Tongue (tissue), 2 donors: ENCODE data around the gene GDAP1L1. TPM values are rescaled to one million over a fixed set of nuclear protein-coding genes. Genes with fewer than 3 reads are reported as not detected.
"Not testable (repeated sequence)": the region's sequence is repeated elsewhere in the genome, so short reads cannot be mapped to it uniquely, and the experiment has no call there.

Experiments used
- DNase-seq: peaks from one replicate; pipeline ENCODE4 v3.0.0-alpha.2; 2015
- total RNA-seq: library from RNA; depleted of rRNA; stranded (reverse); fragments of >200 nt; gene quantifications from one replicate; pipeline ENCODE4 v1.2.3, GENCODE V29; 2014

The GDAP1L1 gene
- total RNA-seq, 1 donor from 2014 or later = not detected

DNA sequence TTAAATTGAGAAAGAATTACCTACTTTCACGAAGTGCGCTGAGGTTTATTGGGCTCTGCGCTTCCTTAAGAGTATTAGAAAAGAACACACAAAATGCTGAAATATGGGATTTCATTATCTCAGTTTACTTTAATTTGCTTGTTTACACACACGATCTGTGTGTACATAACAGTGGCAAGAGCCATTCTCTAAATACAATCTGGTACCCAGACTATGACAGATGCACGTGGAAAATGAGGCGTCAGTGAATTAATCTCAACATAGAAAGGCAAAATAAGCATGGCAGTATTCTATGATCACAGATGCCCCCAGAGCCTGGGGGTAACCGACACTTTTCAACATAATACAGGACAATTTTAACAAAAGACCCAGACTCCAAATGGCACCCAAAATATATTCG lies 55.6 kb downstream of the GDAP1L1 start:
- no peak for DNase-seq

DNA sequence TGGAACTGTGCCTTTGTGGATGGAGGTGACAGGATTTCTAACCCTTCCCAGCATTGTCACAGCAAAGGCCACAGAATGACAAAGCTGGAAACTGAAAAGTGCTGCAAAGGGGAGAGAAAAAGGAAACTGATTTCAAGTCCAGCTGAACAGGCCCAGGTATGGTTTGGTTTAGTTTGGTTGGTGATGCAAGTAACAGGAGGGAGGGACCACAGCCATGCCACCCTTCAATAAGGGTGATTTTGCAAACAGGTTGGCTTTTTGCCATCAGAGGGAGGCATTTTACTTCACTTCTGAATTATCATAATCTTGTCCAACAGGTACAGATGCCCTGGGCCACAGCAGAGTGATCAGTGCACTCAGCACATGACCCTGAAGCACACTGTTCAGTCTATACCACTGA lies 57.3 kb downstream of the GDAP1L1 start:
- no peak for DNase-seq

DNA sequence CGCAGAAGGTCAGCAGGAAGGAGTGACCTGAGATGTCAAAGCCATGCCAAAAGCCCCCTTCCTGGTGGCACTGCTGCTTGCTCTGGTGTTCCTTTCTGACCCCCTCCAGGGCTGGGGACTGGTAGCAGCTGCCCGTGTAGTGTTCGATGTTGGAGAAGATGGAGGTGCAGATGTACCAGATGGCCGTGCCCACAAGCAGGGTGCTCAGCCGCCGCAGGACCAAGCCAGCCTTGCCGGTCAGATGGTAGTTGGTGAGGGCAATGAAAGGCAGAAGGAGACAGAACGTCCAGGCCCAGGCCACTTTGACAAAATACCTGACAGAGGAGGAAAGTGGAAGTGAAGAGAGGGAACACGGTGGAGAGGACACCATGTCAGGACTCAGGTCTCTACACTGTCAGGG lies 59.8 kb downstream of the GDAP1L1 start:
- DNase-seq = no peak

DNA sequence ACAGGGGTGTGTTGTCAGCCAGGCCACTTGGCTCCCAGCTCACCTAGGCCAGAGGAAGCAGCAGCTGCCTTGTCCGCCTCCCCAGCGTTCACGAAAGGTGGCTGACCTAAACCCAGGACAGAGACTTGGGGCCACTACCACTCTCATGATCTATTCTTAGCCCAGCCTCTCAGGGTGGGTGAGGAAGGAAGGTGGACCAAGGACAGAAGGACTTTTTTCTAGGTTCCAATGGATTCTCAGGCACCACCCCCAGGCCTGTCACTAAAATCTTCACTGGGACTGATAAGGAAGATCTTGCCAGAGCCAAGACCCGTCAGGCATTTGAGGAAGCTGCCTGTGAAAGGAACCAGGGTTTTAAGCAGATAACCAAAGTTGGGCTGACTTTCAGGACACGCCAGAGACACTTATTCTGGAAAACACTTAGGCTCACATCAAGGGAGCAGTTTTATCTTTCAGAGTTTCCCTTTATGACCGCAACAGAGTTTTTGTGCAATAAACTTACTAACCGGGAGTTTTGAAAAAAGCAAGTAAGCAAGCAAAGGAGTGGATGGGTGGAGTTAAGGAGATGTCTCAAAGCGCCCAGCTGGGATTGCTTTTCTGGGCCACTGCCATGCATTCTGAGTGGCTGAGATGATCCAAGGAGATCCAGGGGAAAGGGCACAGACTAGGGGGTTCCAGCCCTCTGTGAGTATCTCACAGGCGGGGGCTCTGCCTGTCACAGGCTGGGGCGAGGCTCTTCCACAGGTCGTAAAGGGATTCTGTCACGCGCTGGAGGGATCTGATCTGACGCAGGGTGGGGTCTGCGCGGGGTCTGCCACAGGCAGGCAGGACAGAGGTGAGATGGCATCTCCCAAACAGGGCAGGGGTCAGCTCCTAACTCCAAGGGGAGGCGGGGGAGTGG lies 62.9 kb downstream of the GDAP1L1 start:
- DNase-seq = peak; percentile 37

DNA sequence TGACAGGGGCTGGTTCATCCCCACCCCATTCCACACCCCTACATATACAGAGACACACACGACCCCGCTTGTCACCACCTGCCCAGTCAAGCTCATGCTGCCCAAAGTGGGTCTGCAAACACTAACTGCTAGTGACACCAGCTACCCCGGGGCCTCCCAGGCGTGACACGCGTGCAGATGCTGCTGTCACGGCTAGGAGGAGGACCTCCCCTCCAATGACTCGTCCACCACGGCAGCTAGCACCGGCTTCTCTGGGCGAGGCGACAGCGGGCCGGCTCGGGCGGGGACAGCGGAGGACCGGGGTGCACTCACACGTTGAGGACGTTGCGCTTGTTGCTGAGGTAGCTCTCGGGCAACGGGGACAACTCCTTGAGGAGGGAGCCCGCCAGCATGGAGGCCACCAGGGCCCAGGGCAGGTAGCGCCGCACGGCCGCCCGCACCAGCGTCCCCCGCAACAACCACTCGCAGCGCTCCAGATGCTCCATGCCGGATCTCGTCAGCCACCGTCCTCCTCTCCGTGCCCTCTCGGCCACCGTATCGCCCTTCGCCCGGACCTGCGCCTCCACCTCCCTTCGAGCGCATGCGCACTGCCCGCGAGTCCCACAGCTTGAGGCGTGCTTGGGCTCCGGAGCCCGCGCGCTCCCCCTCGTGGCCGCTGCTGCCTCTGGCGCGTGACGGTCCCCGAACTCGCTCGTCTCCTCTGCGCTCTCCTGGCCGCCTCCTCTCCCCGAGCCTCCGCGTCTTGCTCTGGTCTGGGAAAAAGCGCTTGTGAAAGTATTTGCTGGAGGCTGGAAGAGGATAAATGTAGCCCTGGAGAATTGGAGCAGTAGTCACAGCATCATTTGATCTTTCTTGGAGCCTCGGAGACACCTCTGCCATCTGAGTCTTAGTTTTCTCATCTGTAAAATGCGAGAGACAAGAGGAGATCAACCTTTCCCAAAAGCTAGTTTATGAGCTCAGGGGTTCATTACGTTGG lies 63.8 kb downstream of the GDAP1L1 start, which contains the start of gene FITM2:
Gene FITM2 (minus strand): TSS at position 539 of the 976 bp plus-strand sequence. CDS start 54 bp downstream, at position 485.
- DNase-seq = peak; percentile 99

DNA sequence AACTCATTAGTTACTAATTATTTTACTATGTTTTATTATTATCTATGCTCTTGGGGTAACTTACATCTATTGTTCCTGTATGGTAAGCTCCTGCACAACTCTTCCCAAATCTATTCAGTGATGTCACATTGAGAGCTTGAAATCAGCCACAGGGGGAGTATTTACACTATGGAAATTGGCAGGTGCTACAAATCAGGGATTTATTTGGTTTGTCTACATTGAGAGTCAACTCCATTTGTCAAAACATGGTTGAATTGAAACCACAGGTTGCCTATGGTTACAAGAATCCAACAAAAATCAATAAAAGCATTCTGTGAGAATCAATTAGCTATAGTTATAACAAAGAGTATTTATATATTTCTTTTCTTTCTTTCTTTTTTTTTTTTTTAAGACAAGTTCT lies 67.8 kb downstream of the GDAP1L1 start:
- DNase-seq = no peak

DNA sequence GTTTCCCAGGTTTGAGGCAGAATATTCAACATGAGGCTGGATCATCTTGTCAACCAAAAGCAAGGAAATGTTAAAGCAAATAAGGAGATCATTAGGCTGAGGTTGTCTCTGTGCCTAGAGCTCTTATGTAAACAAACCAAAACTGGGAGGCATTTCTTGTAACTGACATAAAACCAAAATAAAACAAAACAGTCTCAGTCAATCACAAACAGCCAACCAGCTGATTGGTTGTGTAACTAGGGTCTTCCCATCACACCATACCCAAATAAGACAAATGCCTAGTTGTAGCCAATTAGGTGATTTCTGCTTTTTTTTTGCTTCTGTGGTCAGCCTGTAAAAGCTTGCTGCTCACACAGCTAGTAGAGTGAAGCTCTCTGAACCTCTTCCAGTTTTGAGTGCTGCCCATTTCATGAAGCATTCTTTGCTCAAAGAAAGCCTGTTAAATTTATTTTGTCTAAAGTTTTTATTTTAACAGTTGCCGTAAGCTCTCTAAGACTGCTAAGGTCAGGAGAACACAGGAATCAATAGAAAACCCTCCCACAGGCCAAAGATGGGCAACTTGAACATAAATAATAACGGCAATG lies 72.8 kb downstream of the GDAP1L1 start:
- DNase-seq = no peak

DNA sequence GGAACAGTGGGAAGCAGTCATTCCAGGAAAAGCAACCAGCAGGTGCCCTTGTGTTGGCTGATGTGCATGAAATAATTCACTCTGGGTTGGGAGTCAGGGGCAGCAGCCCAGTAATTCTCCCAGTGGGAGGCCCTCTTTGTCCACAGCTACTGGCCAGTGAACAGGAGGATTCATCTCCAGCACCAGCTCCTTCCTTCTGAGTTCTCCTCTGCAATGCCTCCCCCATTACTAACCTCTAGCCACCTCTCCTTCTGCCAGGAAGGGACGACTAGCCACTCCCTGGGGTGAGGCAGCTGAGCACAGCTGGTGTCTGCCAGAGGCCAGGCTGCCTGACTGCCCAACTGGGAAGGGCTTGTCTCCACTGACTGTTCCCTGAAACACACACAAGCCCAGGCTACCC lies 77.2 kb downstream of the GDAP1L1 start:
- peak; percentile 46 for DNase-seq

DNA sequence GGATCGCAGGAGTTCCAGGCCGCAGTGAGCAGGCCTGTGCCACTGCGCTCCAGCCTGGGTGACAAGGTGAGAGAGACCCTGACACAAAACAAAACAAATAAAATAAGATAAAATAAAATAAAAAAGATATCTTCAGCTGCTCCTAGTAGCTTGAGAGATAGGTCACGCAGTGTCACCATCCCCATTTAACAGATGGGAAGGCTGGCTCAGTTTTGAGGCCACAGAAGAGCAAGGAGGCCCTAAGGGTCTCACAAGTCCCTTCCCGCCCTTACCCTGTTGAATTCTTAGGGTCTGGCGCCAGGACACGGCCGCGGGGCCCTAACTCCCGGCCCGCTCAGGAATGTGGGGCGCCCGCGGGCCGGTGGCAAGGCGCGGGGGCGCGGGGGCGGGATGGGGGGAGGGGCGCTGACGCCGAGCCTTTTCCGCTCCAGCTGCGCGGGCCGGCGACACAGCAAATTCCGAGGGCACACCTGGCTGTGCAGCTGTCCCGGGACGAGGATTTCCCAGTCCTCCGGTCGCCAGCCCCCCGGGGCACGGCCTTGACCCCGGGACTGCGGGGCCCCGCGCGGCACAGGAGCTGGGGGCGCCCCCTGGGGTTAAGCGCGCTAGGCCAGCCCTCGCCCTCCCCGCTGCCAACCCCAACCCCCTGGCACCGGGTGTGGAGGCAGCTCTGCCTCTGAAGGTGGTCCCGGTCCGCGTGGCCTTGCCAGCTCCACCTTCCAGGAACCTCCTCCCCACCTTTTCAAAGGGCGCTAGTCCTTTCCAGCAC lies 79.5 kb downstream of the GDAP1L1 start:
- peak; percentile 6 for DNase-seq

DNA sequence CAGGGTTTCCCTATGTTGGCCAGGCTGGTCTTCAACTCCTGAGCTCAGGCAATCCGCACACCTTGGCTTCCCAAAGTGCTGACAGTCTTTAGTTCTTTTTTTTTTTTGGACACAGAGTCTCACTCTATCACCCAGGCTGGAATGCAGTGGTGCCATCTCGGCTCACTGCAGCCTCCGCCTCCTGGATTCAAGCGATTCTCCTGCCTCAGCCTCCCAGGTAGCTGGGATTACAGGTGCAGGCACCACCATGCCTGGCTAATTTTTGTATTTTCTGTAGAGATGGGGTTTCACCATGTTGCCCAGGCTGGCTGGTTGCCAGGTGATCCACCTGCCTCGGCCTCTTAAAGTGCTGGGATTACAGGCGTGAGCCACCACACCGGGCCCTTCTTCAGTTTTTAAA lies 80.6 kb downstream of the GDAP1L1 start:
- DNase-seq = not testable (repeated sequence)

DNA sequence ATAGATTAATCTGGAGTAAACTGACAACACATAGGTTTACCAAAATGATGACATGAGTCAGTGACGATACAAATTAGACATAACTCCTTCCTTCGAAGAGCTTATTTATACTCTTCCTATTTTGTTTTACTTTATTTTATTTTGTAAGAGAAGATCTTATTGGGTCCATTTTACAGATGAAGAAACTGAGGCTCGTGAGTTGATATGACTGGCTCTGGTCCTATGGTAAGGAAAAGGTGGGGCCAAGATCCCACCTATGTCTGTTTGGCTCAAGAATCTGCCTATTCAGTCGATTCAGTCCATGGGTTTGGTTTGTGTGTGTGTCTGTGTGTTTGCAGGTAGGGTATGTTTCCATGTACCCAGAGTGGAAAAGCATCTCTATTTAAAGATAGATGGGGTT lies 81.3 kb downstream of the GDAP1L1 start:
- DNase-seq = no peak

Other genes with a start within 250 kb of the GDAP1L1 start
- 188 TPM for gene JPH2, start 60.1 kb upstream of the GDAP1L1 start, total RNA-seq
- gene OSER1, start 36.5 kb upstream of the GDAP1L1 start, total RNA-seq = 45.6 TPM
- gene FITM2, start 63.9 kb downstream of the GDAP1L1 start, total RNA-seq = 10.2 TPM
- gene R3HDML, start 89.7 kb downstream of the GDAP1L1 start, total RNA-seq = not detected
- not detected for gene HNF4A, start 108.4 kb downstream of the GDAP1L1 start, total RNA-seq
- 4.5 TPM for gene TTPAL, start 228.6 kb downstream of the GDAP1L1 start, total RNA-seq